ENCODE data around the gene N4BP2L1.
"Not testable (repeated sequence)": the region's sequence is repeated elsewhere in the genome, so short reads cannot be mapped to it uniquely, and the experiment has no call there.

The N4BP2L1 gene

GRCh38 chr13:32390484-32390883 is 37.4 kb downstream of the N4BP2L1 start:
- no peak overlapping the region for H3K4me3 ChIP-seq (ENCODE audit: low read length)
- no peak for TF ChIP-seq ZNF274 (IDR thresholded peaks at IDR 0.05; ENCODE audit: low read depth, low read length)

DNA sequence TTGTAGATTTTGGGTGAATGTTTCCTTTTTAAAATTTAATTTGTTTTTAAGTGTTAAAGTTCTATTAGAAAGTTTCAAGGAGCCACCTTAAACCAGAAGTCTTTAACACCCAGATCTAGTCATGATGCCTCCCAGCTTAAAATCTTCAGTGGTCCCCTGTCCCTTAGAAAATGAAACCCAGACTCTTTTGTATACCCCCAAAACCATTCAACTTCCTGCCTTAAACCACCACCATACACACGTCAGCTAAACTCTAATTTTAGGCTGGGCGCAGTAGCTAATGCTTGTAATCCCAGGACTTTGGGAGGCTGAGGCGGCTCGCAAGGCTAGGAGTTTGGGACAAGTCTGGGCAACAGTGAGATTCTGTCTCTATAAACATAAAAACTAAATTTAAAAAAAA is 37.9 kb downstream of the N4BP2L1 start:
- H3K4me3 ChIP-seq (ENCODE audit: low read length) = no peak overlapping the region
- TF ChIP-seq ZNF274 (IDR thresholded peaks at IDR 0.05; ENCODE audit: low read depth, low read length) = no peak

DNA sequence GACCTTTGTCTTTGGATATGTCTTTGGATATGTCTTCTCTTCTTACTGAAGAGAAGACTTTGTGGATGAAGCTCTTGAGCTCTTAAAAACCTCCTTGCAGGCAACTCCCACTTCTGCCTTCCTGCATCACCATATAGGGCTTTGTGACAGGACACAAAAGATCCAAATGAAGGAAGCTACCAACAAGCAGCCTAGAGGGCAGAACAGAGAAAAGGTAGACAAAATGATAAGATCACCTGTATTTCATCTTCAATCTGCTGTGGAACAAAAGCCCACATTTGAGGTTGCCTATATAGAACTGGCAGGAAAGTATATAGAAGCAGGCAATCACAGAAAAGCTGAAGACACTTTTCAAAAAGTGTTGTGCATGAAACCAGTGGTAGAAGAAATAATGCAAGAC is 42.5 kb downstream of the N4BP2L1 start:
- H3K4me3 ChIP-seq (ENCODE audit: low read length) = no peak overlapping the region
- TF ChIP-seq ZNF274 (IDR thresholded peaks at IDR 0.05; ENCODE audit: low read depth, low read length) = no peak

DNA sequence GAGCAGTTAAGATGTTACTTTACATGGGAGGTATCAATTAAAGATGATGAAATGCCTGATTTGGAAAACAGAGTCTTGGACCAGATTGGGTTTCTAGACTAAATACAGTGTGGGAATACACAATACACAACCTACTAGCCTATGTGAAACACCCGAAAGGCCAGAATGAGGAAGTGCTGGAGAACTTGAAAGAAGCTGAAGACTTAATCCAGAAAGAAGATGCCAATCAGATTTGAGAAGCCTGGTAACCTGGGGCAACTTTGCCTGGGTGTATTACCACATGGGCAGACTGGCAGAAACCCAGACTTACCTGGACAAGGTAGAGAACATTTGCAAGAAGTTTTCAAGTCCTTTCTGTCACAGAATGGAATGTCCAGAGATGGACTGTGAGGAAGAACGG is 43.2 kb downstream of the N4BP2L1 start:
- H3K4me3 ChIP-seq (ENCODE audit: low read length) = no peak overlapping the region
- no peak for TF ChIP-seq ZNF274 (IDR thresholded peaks at IDR 0.05; ENCODE audit: low read depth, low read length)

- no peak overlapping the region for H3K4me3 ChIP-seq (ENCODE audit: low read length)
- TF ChIP-seq ZNF274 (IDR thresholded peaks at IDR 0.05; ENCODE audit: low read depth, low read length) = no peak
Observed at GRCh38 chr13:32383836-32384618, 43.9 kb downstream of the N4BP2L1 start.

DNA sequence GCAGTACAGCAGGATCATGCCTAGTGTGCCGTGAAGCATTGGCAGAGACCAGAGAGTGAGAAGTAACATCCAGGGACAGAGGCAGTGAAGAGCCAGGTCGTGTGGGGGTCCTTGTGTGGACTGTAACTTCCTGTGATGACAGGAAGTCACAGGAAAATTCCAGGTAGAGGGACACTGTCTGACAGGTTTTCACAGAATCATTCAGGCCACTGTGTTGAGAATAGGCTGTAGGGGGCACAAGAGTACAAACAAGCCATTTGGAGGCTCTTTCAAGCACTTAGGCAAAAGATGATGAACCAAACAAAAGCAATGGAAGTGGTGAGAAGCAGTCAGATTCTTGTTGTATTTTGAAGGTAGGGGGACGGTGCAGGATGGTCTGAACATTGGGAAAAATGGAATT is 46.4 kb downstream of the N4BP2L1 start:
- no peak overlapping the region for H3K4me3 ChIP-seq (ENCODE audit: low read length)
- TF ChIP-seq ZNF274 (IDR thresholded peaks at IDR 0.05; ENCODE audit: low read depth, low read length) = no peak

DNA sequence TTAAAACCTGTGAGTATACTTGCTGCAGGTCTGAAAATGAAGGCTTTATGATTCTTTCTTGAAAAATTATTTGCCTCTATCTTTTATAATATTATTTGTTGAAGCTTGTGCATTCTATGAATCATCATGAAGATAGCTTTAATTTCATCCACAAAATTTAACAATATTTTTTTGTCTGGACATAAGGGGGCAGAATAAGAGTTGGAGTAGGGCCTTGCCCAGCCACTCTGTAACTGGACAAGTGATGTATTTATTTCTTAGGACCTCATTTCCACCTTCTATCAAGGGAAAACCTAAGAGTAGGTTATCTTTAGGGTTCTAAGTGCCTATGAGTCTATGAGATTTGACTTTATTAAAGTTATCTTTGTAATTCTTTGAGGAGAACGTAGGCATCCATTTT is 49.9 kb downstream of the N4BP2L1 start:
- TF ChIP-seq ZNF274 (IDR thresholded peaks at IDR 0.05; ENCODE audit: low read depth, low read length) = no peak

DNA sequence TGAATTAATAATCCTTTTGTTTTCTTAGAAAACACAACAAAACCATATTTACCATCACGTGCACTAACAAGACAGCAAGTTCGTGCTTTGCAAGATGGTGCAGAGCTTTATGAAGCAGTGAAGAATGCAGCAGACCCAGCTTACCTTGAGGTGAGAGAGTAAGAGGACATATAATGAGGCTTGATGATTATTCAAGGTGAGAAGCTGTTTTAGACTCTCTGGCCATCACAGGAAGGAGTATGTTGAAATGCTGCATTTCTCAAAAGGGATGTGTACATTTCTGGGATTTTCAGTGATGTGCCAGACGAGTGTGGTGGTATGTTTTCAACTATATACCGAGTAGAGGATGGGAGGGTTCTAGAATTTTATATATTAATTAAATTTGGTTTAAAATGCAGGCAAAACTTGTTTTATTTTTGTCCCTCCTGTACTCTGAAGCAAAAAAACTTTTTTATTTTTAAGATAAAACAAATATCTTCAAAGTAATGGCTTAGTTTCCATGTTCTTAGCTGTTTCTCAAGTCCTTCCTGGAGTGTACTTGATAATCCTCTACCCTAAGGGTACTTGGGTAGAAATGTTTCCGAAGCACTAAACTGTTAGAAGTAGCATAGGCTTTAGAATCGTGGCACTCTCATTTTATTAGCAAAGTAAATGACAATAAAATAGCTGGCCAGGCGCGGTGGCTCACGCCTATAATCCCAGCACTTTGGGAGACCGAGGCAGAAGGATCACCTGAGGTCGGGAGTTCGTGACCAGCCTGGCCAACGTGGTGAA is 51.1 kb downstream of the N4BP2L1 start:
- no peak overlapping the region for H3K4me3 ChIP-seq (ENCODE audit: low read length)
- TF ChIP-seq ZNF274 (IDR thresholded peaks at IDR 0.05; ENCODE audit: low read depth, low read length) = no peak

More for the DNA sequence above, 49.9 kb downstream of the N4BP2L1 start:
- no peak overlapping the region for H3K4me3 ChIP-seq (ENCODE audit: low read length)

DNA sequence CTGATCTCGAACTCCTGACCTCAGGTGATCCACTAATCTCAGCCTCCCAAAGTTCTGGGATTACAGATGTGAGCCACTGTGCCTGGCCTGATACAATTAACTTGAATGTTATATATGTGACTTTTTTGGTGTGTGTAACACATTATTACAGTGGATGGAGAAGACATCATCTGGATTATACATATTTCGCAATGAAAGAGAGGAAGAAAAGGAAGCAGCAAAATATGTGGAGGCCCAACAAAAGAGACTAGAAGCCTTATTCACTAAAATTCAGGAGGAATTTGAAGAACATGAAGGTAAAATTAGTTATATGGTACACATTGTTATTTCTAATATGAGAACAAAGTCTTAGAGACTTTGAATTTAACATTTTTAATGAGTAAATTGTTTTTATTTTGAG is 57.1 kb downstream of the N4BP2L1 start:
- no peak for TF ChIP-seq ZNF274 (IDR thresholded peaks at IDR 0.05; ENCODE audit: low read depth, low read length)
- no peak overlapping the region for H3K4me3 ChIP-seq (ENCODE audit: low read length)

- TF ChIP-seq ZNF274 (IDR thresholded peaks at IDR 0.05; ENCODE audit: low read depth, low read length) = no peak
- H3K4me3 ChIP-seq (ENCODE audit: low read length) = no peak overlapping the region
Observed at GRCh38 chr13:32362574-32362973, 65.4 kb downstream of the N4BP2L1 start.

DNA sequence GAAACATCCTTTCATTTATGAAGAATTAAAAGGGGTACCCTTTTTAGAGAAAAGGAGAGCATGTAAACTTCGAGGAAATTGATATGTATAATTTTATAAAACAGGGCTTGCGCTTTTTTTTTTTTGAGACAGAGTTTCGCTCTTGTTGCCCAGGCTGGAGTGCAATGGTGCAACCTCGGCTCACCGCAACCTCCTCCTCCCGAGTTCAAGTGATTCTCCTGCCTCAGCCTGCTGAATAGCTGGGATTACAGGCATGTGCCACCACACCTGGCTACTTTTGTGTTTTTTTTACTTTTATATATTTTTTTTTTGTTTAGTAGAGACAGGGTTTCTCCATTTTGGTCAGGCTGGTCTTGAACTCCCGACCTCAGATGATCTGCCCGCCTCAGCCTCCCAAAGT is 72.0 kb downstream of the N4BP2L1 start:
- not testable (repeated sequence) for H3K4me3 ChIP-seq (ENCODE audit: low read length)

DNA sequence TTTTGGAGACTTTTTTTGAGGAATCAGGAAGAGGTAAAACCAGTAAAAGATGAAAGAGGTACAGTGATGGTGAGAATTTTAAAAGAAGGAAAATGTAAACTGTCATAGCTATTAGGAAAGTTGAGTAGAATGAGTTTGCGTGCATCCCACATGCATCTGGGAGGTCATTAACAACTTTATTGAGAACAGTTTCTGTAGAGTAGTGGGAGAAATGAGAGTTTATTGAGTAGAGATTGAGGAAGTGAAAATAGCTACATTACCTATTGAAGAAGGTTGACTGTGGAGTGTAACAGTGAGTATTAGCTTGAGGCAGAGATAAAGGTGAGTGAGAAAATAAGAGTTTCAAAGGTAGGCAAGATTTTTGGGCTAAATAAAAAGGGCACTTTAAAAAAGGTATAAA is 73.9 kb downstream of the N4BP2L1 start:
- no peak overlapping the region for H3K4me3 ChIP-seq (ENCODE audit: low read length)
- no peak for TF ChIP-seq ZNF274 (IDR thresholded peaks at IDR 0.05; ENCODE audit: low read depth, low read length)

DNA sequence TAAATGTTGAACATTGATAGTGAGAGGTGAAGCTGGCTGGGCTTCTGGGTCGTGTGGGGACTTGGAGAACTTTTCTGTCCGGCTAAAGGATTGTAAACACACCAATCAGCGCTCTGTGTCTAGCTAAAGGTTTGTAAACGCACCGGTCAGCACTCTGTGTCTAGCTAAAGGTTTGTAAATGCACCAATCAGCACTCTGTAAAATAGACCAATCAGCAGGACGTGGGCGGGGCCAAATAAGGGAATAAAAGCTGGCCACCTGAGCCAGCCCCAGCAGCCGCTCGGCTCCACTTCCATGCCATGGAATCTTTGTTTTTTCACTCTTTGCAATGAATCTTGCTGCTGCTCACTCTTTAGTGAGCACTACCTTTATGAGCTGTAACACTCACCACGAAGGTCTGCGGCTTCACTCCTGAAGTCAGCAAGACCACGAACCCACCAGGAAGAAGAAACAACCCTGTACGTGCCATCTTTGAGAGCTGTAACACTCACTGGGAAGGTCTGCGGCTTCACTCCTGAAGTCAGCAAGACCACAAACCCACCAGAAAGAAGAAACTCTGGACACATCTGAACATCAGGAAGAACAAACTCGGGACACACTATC is 77.0 kb downstream of the N4BP2L1 start:
- not testable (repeated sequence) for H3K4me3 ChIP-seq (ENCODE audit: low read length)

Measured in GM08714 (cell line).